ENCODE measurements around the gene CLIC6. TPM values are rescaled to one million over a fixed set of nuclear protein-coding genes. Genes with fewer than 3 reads are reported as not detected.

The CLIC6 gene
- total and polyA plus RNA-seq, 2 of the 8 experiments (the other 6 are each of a cell fraction or from before 2014, with no cell fraction given) = 0.42 to 1.3 TPM

DNA sequence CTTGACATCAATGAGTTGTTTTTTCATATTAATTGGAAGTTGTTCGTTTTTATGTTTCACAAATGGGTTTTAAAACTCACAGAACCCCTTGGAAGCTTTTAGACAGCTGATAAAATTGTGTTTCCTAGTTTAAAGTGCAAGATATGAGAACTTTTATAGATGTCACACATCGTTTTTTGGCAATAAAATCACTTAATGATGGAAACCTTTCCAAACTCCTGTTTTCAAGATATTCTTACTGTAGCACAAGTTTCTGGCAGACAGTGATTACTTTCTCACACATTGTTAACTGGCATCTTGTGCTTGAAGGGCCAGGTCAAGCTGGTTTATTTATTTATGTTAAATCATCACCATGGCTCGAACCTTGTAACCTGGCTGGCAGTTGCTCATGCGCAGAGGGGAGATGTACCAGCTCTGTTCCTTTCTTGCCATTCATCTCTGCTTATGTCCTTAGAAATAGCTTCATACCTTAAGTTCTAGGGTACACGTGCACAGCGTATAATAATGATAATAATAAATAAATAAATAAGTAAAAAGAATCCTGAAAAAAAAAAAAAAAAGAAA lies 43.7 kb upstream of the CLIC6 start (continued):
- no peak for TF ChIP-seq CHD7 (IDR thresholded peaks at IDR 0.05; ENCODE audit: insufficient replicate concordance, low read length)
- TF ChIP-seq NRF1 (IDR thresholded peaks at IDR 0.05; ENCODE audit: low read depth, low read length) = no peak
- TF ChIP-seq CHD1 (IDR thresholded peaks at IDR 0.05; ENCODE audit: low read depth, low read length) = no peak
- no peak for TF ChIP-seq POLR2AphosphoS5 (IDR thresholded peaks at IDR 0.05; ENCODE audit: low read depth, low read length)
- no peak for TF ChIP-seq ATF3 (IDR thresholded peaks at IDR 0.05; ENCODE audit: insufficient read depth, low read depth, low read length)
- TF ChIP-seq SIN3A (conservative IDR thresholded peaks at IDR 0.05 in 1 of 2, IDR thresholded peaks at IDR 0.05 in 1 of 2; ENCODE audit: low read depth in 1 of 2, low read length in 2 of 2) = no peak
